Neural crest cell (in vitro differentiated cells): ENCODE data around the gene TMPRSS11E. TPM values are rescaled to one million over a fixed set of nuclear protein-coding genes. Genes with fewer than 3 reads are reported as not detected.

Experiments
- DNase-seq: peaks from one replicate; pipeline ENCODE4 v3.0.0; 2021; ENCODE audit warnings: low read depth, mixed read lengths, low spot score
- H3K27ac Mint-ChIP-seq: one replicate; pipeline ENCODE4 v1.8.0; 2021; ENCODE audit warnings: mild to moderate bottlenecking, mixed read lengths; ENCODE audit not compliant: unreplicated experiment
- H3K27me3 Mint-ChIP-seq: 2 replicates; pipeline ENCODE4 v1.8.0; 2021; ENCODE audit warnings: low read depth, mild to moderate bottlenecking, mixed read lengths
- H3K36me3 Mint-ChIP-seq: 2 replicates; pipeline ENCODE4 v1.8.0; 2021; ENCODE audit warnings: low read depth, mild to moderate bottlenecking, mixed read lengths
- H3K4me1 Mint-ChIP-seq: 2 replicates; pipeline ENCODE4 v1.8.0; 2021; ENCODE audit warnings: mixed read lengths
- H3K4me3 Mint-ChIP-seq: one replicate; pipeline ENCODE4 v1.8.0; 2021; ENCODE audit warnings: mild to moderate bottlenecking, mixed read lengths
- H3K9me3 Mint-ChIP-seq: 2 replicates; pipeline ENCODE4 v1.8.0; 2021; ENCODE audit warnings: mixed read lengths
- CTCF ChIP-seq: fragments of 200-600 bp; sonication (generic); conservative IDR thresholded peaks from 2 replicates; pipeline ENCODE4 v1.5.0; 2021; ENCODE audit warnings: antibody characterized with exemption, mild to moderate bottlenecking
- total RNA-seq: library from RNA; stranded (reverse); gene quantifications from 2 replicates; pipeline ENCODE4 v1.2.1, GENCODE V29; 2021

Gene TMPRSS11E
- total RNA-seq, 1 donor from 2014 or later: not detected

GRCh38 chr4:68430337-68430736 is 16.9 kb upstream of the TMPRSS11E start:
- Mint-ChIP-seq H3K4me1 (no peaks in the 10 kb centered on the region), H3K27me3 (no peaks in the 10 kb centered on the region), H3K36me3 (no peaks in the 10 kb centered on the region), H3K27ac (no peak overlapping the region), H3K4me3 (no peak overlapping the region), H3K9me3 (no peaks in the 10 kb centered on the region)
- no peak for TF ChIP-seq CTCF
- no peak for DNase-seq

- H3K9me3 Mint-ChIP-seq: no peaks in the 10 kb centered on the region
- no peak overlapping the region for H3K27ac Mint-ChIP-seq
- no peak for DNase-seq
- no peaks in the 10 kb centered on the region for H3K4me1 Mint-ChIP-seq
- H3K27me3 Mint-ChIP-seq: no peaks in the 10 kb centered on the region
- H3K4me3 Mint-ChIP-seq: no peak overlapping the region
- no peak for TF ChIP-seq CTCF
- no peaks in the 10 kb centered on the region for H3K36me3 Mint-ChIP-seq
Observed at GRCh38 chr4:68432320-68432719, 14.9 kb upstream of the TMPRSS11E start.

- Mint-ChIP-seq H3K27ac (no peak overlapping the region), H3K4me1 (no peaks in the 10 kb centered on the region), H3K27me3 (no peaks in the 10 kb centered on the region), H3K4me3 (no peak overlapping the region), H3K9me3 (no peaks in the 10 kb centered on the region), H3K36me3 (no peaks in the 10 kb centered on the region)
- no peak for DNase-seq
- TF ChIP-seq CTCF: no peak
Observed at GRCh38 chr4:68433582-68433981, 13.7 kb upstream of the TMPRSS11E start.

- Mint-ChIP-seq H3K27ac (no peak overlapping the region), H3K27me3 (no peaks in the 10 kb centered on the region), H3K36me3 (no peaks in the 10 kb centered on the region), H3K9me3 (no peaks in the 10 kb centered on the region), H3K4me1 (no peaks in the 10 kb centered on the region), H3K4me3 (no peak overlapping the region)
- TF ChIP-seq CTCF: no peak
- DNase-seq: no peak
Observed at GRCh38 chr4:68434277-68434676, 13.0 kb upstream of the TMPRSS11E start.

GRCh38 chr4:68434836-68435235 is 12.4 kb upstream of the TMPRSS11E start:
- Mint-ChIP-seq H3K36me3 (no peaks in the 10 kb centered on the region), H3K4me3 (no peak overlapping the region), H3K27me3 (no peaks in the 10 kb centered on the region), H3K4me1 (no peaks in the 10 kb centered on the region), H3K27ac (no peak overlapping the region), H3K9me3 (no peaks in the 10 kb centered on the region)
- no peak for DNase-seq
- TF ChIP-seq CTCF: no peak

- Mint-ChIP-seq H3K4me1 (no peaks in the 10 kb centered on the region), H3K9me3 (no peaks in the 10 kb centered on the region)
- TF ChIP-seq CTCF: no peak
Observed at GRCh38 chr4:68445111-68445510, 2.2 kb upstream of the TMPRSS11E start.

More at GRCh38 chr4:68445111-68445510, 2.2 kb upstream of the TMPRSS11E start:
- DNase-seq: no peak
- Mint-ChIP-seq H3K4me3 (no peak overlapping the region), H3K27me3 (no peaks in the 10 kb centered on the region), H3K27ac (no peak overlapping the region), H3K36me3 (no peaks in the 10 kb centered on the region)
